Ishikawa (cell line): ENCODE results near the gene PDE4D.

Experiments used
- CEBPB ChIP-seq: IDR thresholded peaks from 2 replicates; pipeline ENCODE4 v1.6.1; 2012
- CREB1 ChIP-seq: IDR thresholded peaks from 2 replicates; pipeline ENCODE4 v1.6.1; 2012; ENCODE audit warnings: low read depth
- EGR1 ChIP-seq: IDR thresholded peaks from 2 replicates; pipeline ENCODE4 v1.6.1; 2012
- EP300 ChIP-seq: IDR thresholded peaks from 2 replicates; pipeline ENCODE4 v1.6.1; 2012; ENCODE audit warnings: borderline replicate concordance
- FOXM1 ChIP-seq: IDR thresholded peaks from 2 replicates; pipeline ENCODE4 v1.6.1; 2012; ENCODE audit warnings: low read depth, borderline replicate concordance
- MAX ChIP-seq: IDR thresholded peaks from 2 replicates; pipeline ENCODE4 v1.6.1; 2012
- NFIC ChIP-seq: IDR thresholded peaks from 2 replicates; pipeline ENCODE4 v1.6.1; 2012
- RAD21 ChIP-seq: IDR thresholded peaks from 2 replicates; pipeline ENCODE4 v1.6.1; 2012; ENCODE audit warnings: low read depth
- REST ChIP-seq: IDR thresholded peaks from 2 replicates; pipeline ENCODE4 v1.6.1; 2012; ENCODE audit warnings: low read depth, mild to moderate bottlenecking
- TAF1 ChIP-seq: IDR thresholded peaks from 2 replicates; pipeline ENCODE4 v1.6.1; 2012; ENCODE audit warnings: low read depth, mild to moderate bottlenecking
- TCF12 ChIP-seq: IDR thresholded peaks from 2 replicates; pipeline ENCODE4 v1.6.1; 2012; ENCODE audit warnings: low read depth
- TEAD4 ChIP-seq: IDR thresholded peaks from 2 replicates; pipeline ENCODE4 v1.6.1; 2012
- USF1 ChIP-seq: IDR thresholded peaks from 2 replicates; pipeline ENCODE4 v1.6.1; 2012
- YY1 ChIP-seq: IDR thresholded peaks from 2 replicates; pipeline ENCODE4 v1.6.1; 2012; ENCODE audit warnings: low read depth
- ZBTB7A ChIP-seq: IDR thresholded peaks from 2 replicates; pipeline ENCODE4 v1.6.1; 2012; ENCODE audit warnings: low read depth

PDE4D gene

GRCh38 chr5:59236448-59236847, 657.1 kb downstream of the PDE4D start:
- no peak for TF ChIP-seq TCF12
- TF ChIP-seq CREB1: no peak
- TF ChIP-seq CEBPB: no peak
- no peak for TF ChIP-seq TEAD4
- TF ChIP-seq REST: no peak
- TF ChIP-seq YY1: no peak
- TF ChIP-seq NFIC: no peak
- TF ChIP-seq ZBTB7A: no peak
- TF ChIP-seq EP300: no peak
- no peak for TF ChIP-seq TAF1
- no peak for TF ChIP-seq USF1
- no peak for TF ChIP-seq RAD21

- TF ChIP-seq EP300 (no peak), CEBPB (no peak), TEAD4 (no peak), RAD21 (no peak), YY1 (no peak), EGR1 (no peak), CREB1 (no peak), NFIC (no peak), ZBTB7A (no peak), USF1 (no peak), TAF1 (no peak)
Observed at GRCh38 chr5:59234236-59234635, 659.3 kb downstream of the PDE4D start.

GRCh38 chr5:59231221-59231931, 662.1 kb downstream of the PDE4D start:
- TF ChIP-seq MAX (no peak), RAD21 (no peak), USF1 (no peak), FOXM1 (no peak), REST (no peak), YY1 (no peak), TEAD4 (no peak), CREB1 (no peak), EGR1 (no peak), NFIC (no peak), EP300 (no peak), TCF12 (no peak), ZBTB7A (no peak), CEBPB (no peak), TAF1 (no peak)

- no peak for TF ChIP-seq NFIC
- TF ChIP-seq CREB1: no peak
- TF ChIP-seq REST: no peak
- no peak for TF ChIP-seq USF1
- TF ChIP-seq RAD21: no peak
Observed at GRCh38 chr5:59222687-59223511, 670.6 kb downstream of the PDE4D start.
